ENCODE measurements around the gene KLF6. TPM values are rescaled to one million over a fixed set of nuclear protein-coding genes. Genes with fewer than 3 reads are reported as not detected.

The KLF6 gene
- 100 to 1,000 TPM; 184 to 240 TPM for total RNA-seq

- Mint-ChIP-seq H3K4me1 (ENCODE audit: low read depth) (peaks cover 52% of the 10 kb centered on the region), H3K36me3 (ENCODE audit: insufficient read depth in 2 of 2) (peaks cover 46 to 51% of the 10 kb centered on the region in 2 donors), H3K9me3 (peaks cover 2% of the 10 kb centered on the region in 2 donors), H3K4me3 (peak within 1 kb of the TSS; percentile 93 to 97), H3K27ac (peak within 1 kb of the TSS; percentile 100), H3K27me3 (ENCODE audit: low read depth) (no peaks in the 10 kb centered on the region)
- ATAC-seq (replicated peaks in 1 of 2) (peak in 1 of 2 donors; percentile 0), DNase-seq (peak; percentile 50 to 51)
These were observed at the start of gene KLF6 for GRCh38 chr10:3784510-3785250. TSS of gene KLF6 (minus strand) at chr10:3785209. CDS start at chr10:3785014, 195 bp downstream.

GRCh38 chr10:3834404-3834803, 49.4 kb upstream of the KLF6 start:
- Mint-ChIP-seq H3K4me1 (ENCODE audit: low read depth) (peaks cover 91% of the 10 kb centered on the region), H3K27ac (no peak overlapping the region), H3K36me3 (ENCODE audit: insufficient read depth in 2 of 2) (peaks cover 0 to 2% of the 10 kb centered on the region in 2 donors), H3K9me3 (peaks cover 0 to 1% of the 10 kb centered on the region in 2 donors), H3K4me3 (no peak overlapping the region), H3K27me3 (ENCODE audit: low read depth) (no peaks in the 10 kb centered on the region)
- ATAC-seq (replicated peaks in 1 of 2) (no peak), DNase-seq (no peak)

- peak overlapping the region in 1 of 2 donors; percentile 39 for H3K4me3 Mint-ChIP-seq
- H3K4me1 Mint-ChIP-seq (ENCODE audit: low read depth): peaks cover 94% of the 10 kb centered on the region
- no peak for ATAC-seq (replicated peaks in 1 of 2)
- H3K9me3 Mint-ChIP-seq: peaks cover 0 to 1% of the 10 kb centered on the region in 2 donors
- H3K27me3 Mint-ChIP-seq (ENCODE audit: low read depth): no peaks in the 10 kb centered on the region
- no peak for DNase-seq
- H3K27ac Mint-ChIP-seq: peak overlapping the region; percentile 74
- H3K36me3 Mint-ChIP-seq (ENCODE audit: insufficient read depth in 2 of 2): peaks cover 0 to 2% of the 10 kb centered on the region in 2 donors
These were observed 48.0 kb upstream of the KLF6 start for GRCh38 chr10:3833046-3833445.

- peaks cover 0 to 2% of the 10 kb centered on the region in 2 donors for H3K36me3 Mint-ChIP-seq (ENCODE audit: insufficient read depth in 2 of 2)
- peak overlapping the region in 1 of 2 donors; percentile 39 for H3K4me3 Mint-ChIP-seq
- H3K27me3 Mint-ChIP-seq (ENCODE audit: low read depth): no peaks in the 10 kb centered on the region
- DNase-seq (no peak), ATAC-seq (replicated peaks in 1 of 2) (no peak)
- H3K4me1 Mint-ChIP-seq (ENCODE audit: low read depth): peaks cover 94% of the 10 kb centered on the region
- no peaks in the 10 kb centered on the region for H3K9me3 Mint-ChIP-seq
- peak overlapping the region; percentile 25 for H3K27ac Mint-ChIP-seq
These were observed 47.2 kb upstream of the KLF6 start for GRCh38 chr10:3832022-3832786.

GRCh38 chr10:3831608-3832007, 46.6 kb upstream of the KLF6 start:
- Mint-ChIP-seq H3K27me3 (ENCODE audit: low read depth) (no peaks in the 10 kb centered on the region), H3K27ac (peak overlapping the region; percentile 23), H3K36me3 (ENCODE audit: insufficient read depth in 2 of 2) (peaks cover 0 to 2% of the 10 kb centered on the region in 2 donors), H3K9me3 (no peaks in the 10 kb centered on the region), H3K4me3 (peak overlapping the region in 1 of 2 donors; percentile 39), H3K4me1 (ENCODE audit: low read depth) (peaks cover 91% of the 10 kb centered on the region)
- no peak for DNase-seq
- no peak for ATAC-seq (replicated peaks in 1 of 2)

- Mint-ChIP-seq H3K27me3 (ENCODE audit: low read depth) (no peaks in the 10 kb centered on the region), H3K4me1 (ENCODE audit: low read depth) (peaks cover 84% of the 10 kb centered on the region), H3K9me3 (no peaks in the 10 kb centered on the region), H3K4me3 (no peak overlapping the region), H3K36me3 (ENCODE audit: insufficient read depth in 2 of 2) (peaks cover 0 to 2% of the 10 kb centered on the region in 2 donors), H3K27ac (no peak overlapping the region)
- DNase-seq (no peak), ATAC-seq (replicated peaks in 1 of 2) (no peak)
These were observed 45.9 kb upstream of the KLF6 start for GRCh38 chr10:3830946-3831345.

- Mint-ChIP-seq H3K9me3 (no peaks in the 10 kb centered on the region), H3K27me3 (ENCODE audit: low read depth) (no peaks in the 10 kb centered on the region), H3K4me3 (peak overlapping the region; percentile 70 to 74), H3K27ac (peak overlapping the region; percentile 96), H3K36me3 (ENCODE audit: insufficient read depth in 2 of 2) (peaks cover 0 to 2% of the 10 kb centered on the region in 2 donors), H3K4me1 (ENCODE audit: low read depth) (peaks cover 74% of the 10 kb centered on the region)
- DNase-seq (no peak), ATAC-seq (replicated peaks in 1 of 2) (peak; percentile 27 to 38)
These were observed 44.4 kb upstream of the KLF6 start for GRCh38 chr10:3829156-3830050.

- peaks cover 67% of the 10 kb centered on the region for H3K4me1 Mint-ChIP-seq (ENCODE audit: low read depth)
- H3K9me3 Mint-ChIP-seq: no peaks in the 10 kb centered on the region
- peak in 1 of 2 donors; percentile 43 for DNase-seq
- peak; percentile 71 to 73 for ATAC-seq (replicated peaks in 1 of 2)
- peak overlapping the region; percentile 70 to 74 for H3K4me3 Mint-ChIP-seq
- H3K27ac Mint-ChIP-seq: peak overlapping the region; percentile 96
- no peaks in the 10 kb centered on the region for H3K27me3 Mint-ChIP-seq (ENCODE audit: low read depth)
- H3K36me3 Mint-ChIP-seq (ENCODE audit: insufficient read depth in 2 of 2): no peaks in the 10 kb centered on the region
These were observed 43.6 kb upstream of the KLF6 start for GRCh38 chr10:3828404-3829155.

- DNase-seq (no peak), ATAC-seq (replicated peaks in 1 of 2) (no peak)
- Mint-ChIP-seq H3K4me3 (peak overlapping the region; percentile 70 to 74), H3K27me3 (ENCODE audit: low read depth) (no peaks in the 10 kb centered on the region), H3K27ac (peak overlapping the region; percentile 96), H3K36me3 (ENCODE audit: insufficient read depth in 2 of 2) (no peaks in the 10 kb centered on the region), H3K4me1 (ENCODE audit: low read depth) (peaks cover 60% of the 10 kb centered on the region), H3K9me3 (no peaks in the 10 kb centered on the region)
These were observed 42.9 kb upstream of the KLF6 start for GRCh38 chr10:3827768-3828403.

GRCh38 chr10:3827266-3827665, 42.3 kb upstream of the KLF6 start:
- no peak for ATAC-seq (replicated peaks in 1 of 2)
- no peaks in the 10 kb centered on the region for H3K9me3 Mint-ChIP-seq
- no peak for DNase-seq
- H3K4me1 Mint-ChIP-seq (ENCODE audit: low read depth): peaks cover 54% of the 10 kb centered on the region
- no peaks in the 10 kb centered on the region for H3K27me3 Mint-ChIP-seq (ENCODE audit: low read depth)
- H3K27ac Mint-ChIP-seq: peak overlapping the region; percentile 30
- H3K36me3 Mint-ChIP-seq (ENCODE audit: insufficient read depth in 2 of 2): no peaks in the 10 kb centered on the region
- no peak overlapping the region for H3K4me3 Mint-ChIP-seq

- no peak for ATAC-seq (replicated peaks in 1 of 2)
- H3K27me3 Mint-ChIP-seq (ENCODE audit: low read depth): no peaks in the 10 kb centered on the region
- H3K9me3 Mint-ChIP-seq: no peaks in the 10 kb centered on the region
- peak overlapping the region; percentile 20 for H3K27ac Mint-ChIP-seq
- peaks cover 49% of the 10 kb centered on the region for H3K4me1 Mint-ChIP-seq (ENCODE audit: low read depth)
- no peaks in the 10 kb centered on the region for H3K36me3 Mint-ChIP-seq (ENCODE audit: insufficient read depth in 2 of 2)
- H3K4me3 Mint-ChIP-seq: no peak overlapping the region
- DNase-seq: no peak
These were observed 40.9 kb upstream of the KLF6 start for GRCh38 chr10:3825862-3826351.
